GM12873 (cell line): ENCODE data around the gene HBS1L.

Experiments
- TF ChIP-seq, protein P1 (sequence below): IDR thresholded peaks from 2 replicates; pipeline ENCODE4 v1.5.1; 2012; ENCODE audit warnings: low read depth, mild to moderate bottlenecking, moderate library complexity, low read length, control low read depth; ENCODE audit not compliant: insufficient read depth; ENCODE audit errors: missing control alignments

Gene HBS1L

GRCh38 chr6:135021310-135022049 is 33.1 kb downstream of the HBS1L start:
- TF ChIP-seq, protein P1, sequence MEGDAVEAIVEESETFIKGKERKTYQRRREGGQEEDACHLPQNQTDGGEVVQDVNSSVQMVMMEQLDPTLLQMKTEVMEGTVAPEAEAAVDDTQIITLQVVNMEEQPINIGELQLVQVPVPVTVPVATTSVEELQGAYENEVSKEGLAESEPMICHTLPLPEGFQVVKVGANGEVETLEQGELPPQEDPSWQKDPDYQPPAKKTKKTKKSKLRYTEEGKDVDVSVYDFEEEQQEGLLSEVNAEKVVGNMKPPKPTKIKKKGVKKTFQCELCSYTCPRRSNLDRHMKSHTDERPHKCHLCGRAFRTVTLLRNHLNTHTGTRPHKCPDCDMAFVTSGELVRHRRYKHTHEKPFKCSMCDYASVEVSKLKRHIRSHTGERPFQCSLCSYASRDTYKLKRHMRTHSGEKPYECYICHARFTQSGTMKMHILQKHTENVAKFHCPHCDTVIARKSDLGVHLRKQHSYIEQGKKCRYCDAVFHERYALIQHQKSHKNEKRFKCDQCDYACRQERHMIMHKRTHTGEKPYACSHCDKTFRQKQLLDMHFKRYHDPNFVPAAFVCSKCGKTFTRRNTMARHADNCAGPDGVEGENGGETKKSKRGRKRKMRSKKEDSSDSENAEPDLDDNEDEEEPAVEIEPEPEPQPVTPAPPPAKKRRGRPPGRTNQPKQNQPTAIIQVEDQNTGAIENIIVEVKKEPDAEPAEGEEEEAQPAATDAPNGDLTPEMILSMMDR, result no peak

GRCh38 chr6:135018941-135019340 is 35.7 kb downstream of the HBS1L start:
- TF ChIP-seq, protein P1, result no peak

- TF ChIP-seq, protein P1, result no peak
Measured at GRCh38 chr6:135018052-135018451, 36.6 kb downstream of the HBS1L start.

DNA sequence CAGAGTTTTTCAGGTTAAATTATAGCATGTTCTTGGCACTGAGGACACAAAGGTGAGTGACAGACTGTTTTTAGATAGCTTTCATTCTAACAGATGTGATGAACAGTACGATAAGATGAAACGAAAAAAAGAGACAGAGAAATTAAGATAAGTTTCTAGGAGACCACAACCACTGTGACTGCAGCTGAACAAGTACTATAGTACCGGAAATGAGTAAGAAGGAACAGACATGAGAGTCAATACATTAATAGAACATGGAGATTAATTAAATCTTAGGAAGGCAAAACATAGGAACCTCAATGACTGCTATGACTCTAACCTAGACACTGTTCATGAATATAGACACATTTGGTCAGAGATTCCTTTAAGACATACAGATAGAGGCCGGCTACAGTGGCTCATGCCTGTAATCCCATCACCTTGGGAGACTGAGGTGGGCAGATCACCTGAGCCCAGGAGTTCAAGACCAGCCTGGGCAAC is 40.2 kb downstream of the HBS1L start:
- TF ChIP-seq, protein P1, result no peak

- TF ChIP-seq, protein P1, result no peak
Measured at GRCh38 chr6:135013211-135013610, 41.4 kb downstream of the HBS1L start.

DNA sequence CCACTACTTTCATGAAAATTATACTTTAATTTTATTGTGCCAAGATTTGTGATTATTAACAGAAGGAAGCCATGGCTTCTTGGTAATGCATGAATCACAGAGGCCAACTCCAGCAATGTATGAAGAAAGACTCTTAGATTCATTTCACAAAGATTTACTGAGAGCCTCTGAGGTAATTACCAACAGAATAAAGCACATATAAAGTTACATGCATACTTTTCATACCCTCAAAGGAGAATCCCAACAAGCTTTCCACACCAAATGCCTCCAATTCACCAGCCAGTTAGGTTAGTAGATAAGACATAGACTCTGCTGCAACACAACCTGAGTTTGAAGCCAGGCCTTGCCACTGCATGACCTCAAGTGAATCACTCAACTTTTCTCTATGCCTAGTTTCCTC is 41.9 kb downstream of the HBS1L start:
- TF ChIP-seq, protein P1, result no peak

GRCh38 chr6:135012349-135012748 is 42.3 kb downstream of the HBS1L start:
- TF ChIP-seq, protein P1, result peak; percentile 17
